AG09319 (cell line): Measurements from ENCODE around the gene FGF18.

Experiments used
- DNase-seq: peaks from one replicate; pipeline ENCODE4 v3.0.0-alpha.2; 2010; ENCODE audit warnings: low read depth; ENCODE audit errors: extremely low read depth
- CTCF ChIP-seq: IDR thresholded peaks from 2 replicates; pipeline ENCODE4 v1.5.1; 2011; ENCODE audit warnings: low read depth, mild to moderate bottlenecking, inconsistent platforms, low read length, moderate library complexity

Gene FGF18

GRCh38 chr5:171433982-171434676 lies 14.7 kb downstream of the FGF18 start:
- no peak for DNase-seq
- no peak for TF ChIP-seq CTCF

DNA sequence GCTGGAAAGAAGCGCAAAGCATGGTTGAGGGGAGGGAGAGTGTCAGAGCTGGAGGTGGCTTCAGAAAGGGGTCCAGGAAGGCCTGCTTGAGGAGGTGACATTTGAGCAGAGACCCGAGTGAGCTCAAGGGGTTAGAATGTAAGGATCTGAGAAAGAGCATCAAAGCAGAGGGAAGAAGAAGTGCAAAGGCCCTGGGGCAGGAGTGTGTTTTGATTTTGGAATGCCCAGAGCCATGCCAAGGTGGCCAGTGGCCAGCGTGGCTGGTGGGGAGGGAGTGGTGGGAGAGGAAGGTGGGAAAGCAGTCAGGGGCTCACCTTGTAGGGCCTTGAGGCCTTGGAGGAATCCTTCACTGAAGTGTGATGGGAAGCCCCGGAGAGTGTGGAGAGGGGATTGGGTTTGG lies 15.4 kb downstream of the FGF18 start:
- TF ChIP-seq CTCF, result no peak
- no peak for DNase-seq

- no peak for DNase-seq
- no peak for TF ChIP-seq CTCF
Observed at GRCh38 chr5:171435908-171436307, 16.5 kb downstream of the FGF18 start.

DNA sequence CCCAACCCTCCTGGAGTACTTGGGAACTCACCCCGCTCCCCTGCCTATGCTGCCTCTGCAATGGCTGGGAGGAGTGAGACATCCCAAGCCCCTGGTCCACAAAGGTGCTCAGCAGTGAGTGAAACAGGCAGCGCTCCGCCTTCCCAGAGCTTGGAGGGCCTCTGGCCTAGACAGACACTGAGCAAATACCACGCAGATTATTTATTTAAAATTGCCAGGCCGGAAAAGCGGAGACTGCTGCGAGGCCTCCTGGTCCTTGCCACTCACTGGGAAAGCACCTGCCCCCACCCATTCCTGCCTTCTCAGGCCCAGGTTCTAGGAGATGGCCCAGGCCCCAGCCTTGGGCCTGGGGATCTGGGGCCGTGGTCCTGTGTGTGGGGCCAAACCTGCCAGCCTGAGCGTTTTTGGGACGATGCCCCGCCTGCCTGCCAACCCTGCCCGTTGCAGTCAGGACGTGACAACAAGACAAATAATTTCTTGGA lies 17.4 kb downstream of the FGF18 start:
- no peak for DNase-seq
- TF ChIP-seq CTCF, result no peak

DNA sequence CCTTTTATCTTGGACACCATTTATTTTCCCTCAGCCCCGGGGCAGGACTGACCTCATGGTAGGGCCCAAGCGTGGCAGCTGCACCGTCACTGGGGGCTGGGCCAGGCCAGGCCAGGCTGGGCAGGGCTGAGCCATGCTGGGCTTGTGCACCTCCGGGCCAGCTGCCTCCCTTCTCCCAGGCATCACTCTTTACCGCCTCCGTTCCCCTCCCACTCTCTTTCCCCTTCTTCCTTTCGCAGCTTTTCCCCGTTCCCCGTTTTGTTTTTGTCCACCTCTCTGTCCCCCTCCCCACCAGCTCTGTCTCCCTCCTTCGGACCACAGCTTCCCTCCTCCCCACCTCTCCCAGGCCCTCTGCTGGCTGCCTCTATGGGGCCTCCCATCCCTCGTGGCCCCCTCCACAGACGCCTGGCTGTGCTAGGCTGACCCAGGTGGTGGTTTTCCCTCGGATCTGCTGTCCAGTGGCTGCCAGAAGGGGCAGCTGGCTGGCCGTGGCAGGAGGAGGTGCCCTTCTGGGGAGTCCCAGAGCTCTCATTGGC lies 17.9 kb downstream of the FGF18 start:
- no peak for TF ChIP-seq CTCF
- DNase-seq, result no peak

- TF ChIP-seq CTCF, result no peak
Observed at GRCh38 chr5:171438738-171439137, 19.3 kb downstream of the FGF18 start.

DNA sequence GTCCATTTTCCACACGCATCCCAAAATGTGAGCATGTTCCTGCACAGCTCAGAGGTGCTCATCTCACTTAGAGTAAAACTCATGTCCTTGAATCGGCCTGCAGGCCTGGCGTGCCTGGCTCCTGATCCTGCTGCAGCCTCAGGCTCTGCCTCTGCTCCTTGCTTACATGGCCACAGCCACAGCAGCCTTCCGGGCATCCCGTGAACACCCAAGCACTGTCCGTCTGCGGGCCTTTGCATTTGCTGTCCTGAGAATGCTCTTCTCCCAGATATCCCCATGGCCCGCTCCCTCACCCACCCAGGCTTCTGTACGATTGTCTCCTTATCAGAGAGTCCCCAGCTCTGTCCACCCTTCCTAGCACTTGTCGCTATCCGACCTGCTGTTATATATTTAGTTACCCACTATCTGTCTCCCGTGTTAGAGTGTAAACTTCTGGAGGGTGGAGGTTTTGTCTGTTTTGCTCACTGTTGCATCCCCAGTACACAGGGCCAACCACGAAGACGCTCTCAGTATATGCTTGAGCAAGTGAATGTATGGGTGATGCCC lies 21.9 kb downstream of the FGF18 start:
- DNase-seq, result no peak
- TF ChIP-seq CTCF, result no peak

More at GRCh38 chr5:171438738-171439137, 19.3 kb downstream of the FGF18 start:
- DNase-seq, result no peak
